Measurements from ENCODE around the gene ZBP1. TPM values are rescaled to one million over a fixed set of nuclear protein-coding genes. Genes with fewer than 3 reads are reported as not detected.

ZBP1 gene
- total RNA-seq, 1 donor from 2014 or later = not detected

DNA sequence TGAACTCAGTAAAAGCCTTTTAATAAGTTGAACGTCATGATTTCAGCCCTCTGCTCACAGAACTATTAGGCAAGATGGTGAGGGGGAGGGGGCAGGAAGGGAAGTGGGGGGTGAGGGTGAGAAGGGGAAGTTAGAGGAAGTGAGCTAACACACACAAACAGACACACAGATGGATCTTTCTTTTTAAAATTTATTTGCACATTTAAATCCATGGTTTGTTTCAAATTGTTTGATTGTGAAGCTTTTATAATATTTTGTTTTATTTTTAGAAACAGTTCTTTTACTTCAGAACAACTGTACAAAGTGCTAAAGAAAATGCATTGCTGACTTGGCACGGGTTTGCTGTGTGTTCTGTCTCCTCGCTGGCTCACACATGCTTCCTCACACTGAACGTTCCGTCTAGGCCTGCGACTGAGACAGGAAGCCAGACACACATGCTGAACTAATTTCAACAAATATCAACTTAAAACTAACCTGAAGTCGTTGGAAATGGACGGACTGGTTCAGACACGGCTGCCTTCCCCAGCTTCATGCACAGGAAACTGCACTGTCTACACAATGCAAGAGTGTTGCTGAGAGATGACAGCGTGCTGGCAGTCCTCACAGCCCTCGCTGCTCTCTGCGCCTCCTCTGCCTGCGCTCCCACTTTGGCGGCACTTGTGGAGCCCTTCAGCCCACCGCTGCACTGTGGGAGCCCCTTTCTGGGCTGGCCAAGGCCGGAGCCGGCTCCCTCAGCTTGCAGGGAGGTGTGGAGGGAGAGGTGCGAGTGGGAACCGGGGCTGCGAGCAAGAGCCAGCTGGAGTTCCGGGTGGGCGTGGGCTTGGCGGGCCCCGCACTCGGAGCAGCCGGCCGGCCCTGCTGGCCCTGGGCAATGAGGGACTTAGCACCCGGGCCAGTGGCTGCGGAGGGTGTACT, 8.1 kb upstream of the ZBP1 start:
- H3K27me3 Mint-ChIP-seq = peaks cover 5% of the 10 kb centered on the region
- no peak for DNase-seq (ENCODE audit: extremely low spot score, unreplicated experiment)
- H3K27ac Mint-ChIP-seq = no peak overlapping the region
- H3K9me3 Mint-ChIP-seq = peaks cover 6% of the 10 kb centered on the region
- TF ChIP-seq, protein P1, sequence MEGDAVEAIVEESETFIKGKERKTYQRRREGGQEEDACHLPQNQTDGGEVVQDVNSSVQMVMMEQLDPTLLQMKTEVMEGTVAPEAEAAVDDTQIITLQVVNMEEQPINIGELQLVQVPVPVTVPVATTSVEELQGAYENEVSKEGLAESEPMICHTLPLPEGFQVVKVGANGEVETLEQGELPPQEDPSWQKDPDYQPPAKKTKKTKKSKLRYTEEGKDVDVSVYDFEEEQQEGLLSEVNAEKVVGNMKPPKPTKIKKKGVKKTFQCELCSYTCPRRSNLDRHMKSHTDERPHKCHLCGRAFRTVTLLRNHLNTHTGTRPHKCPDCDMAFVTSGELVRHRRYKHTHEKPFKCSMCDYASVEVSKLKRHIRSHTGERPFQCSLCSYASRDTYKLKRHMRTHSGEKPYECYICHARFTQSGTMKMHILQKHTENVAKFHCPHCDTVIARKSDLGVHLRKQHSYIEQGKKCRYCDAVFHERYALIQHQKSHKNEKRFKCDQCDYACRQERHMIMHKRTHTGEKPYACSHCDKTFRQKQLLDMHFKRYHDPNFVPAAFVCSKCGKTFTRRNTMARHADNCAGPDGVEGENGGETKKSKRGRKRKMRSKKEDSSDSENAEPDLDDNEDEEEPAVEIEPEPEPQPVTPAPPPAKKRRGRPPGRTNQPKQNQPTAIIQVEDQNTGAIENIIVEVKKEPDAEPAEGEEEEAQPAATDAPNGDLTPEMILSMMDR (conservative IDR thresholded peaks at IDR 0.05) = no peak
- no peak overlapping the region for H3K4me3 Mint-ChIP-seq
- peaks cover 8% of the 10 kb centered on the region for H3K4me1 Mint-ChIP-seq (ENCODE audit: unreplicated experiment)
- no peaks in the 10 kb centered on the region for H3K36me3 Mint-ChIP-seq

DNA sequence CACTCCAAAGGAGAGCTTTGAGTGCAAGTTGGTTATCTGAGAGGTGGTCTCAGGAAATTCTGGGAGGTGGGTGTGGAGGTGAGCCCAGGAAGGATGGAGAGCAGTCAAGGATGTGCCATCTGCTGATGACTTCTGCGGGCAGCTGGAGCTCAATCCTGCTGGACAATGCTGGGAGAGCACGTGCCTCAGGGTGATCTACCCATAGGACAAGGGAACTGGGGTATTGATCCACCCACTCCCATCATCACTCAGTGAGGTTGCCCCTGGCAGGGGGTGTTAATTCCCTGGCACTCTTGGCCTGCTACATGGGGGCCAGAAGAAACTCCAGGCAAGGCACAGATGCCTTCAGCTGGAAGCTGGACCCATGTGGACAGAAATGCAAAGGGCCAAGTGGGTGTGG, 7.1 kb upstream of the ZBP1 start:
- TF ChIP-seq, protein P1 (conservative IDR thresholded peaks at IDR 0.05) = no peak
- H3K4me3 Mint-ChIP-seq = no peak overlapping the region
- no peak overlapping the region for H3K27ac Mint-ChIP-seq
- peaks cover 5% of the 10 kb centered on the region for H3K27me3 Mint-ChIP-seq
- DNase-seq (ENCODE audit: extremely low spot score, unreplicated experiment) = no peak
- H3K36me3 Mint-ChIP-seq = no peaks in the 10 kb centered on the region
- H3K4me1 Mint-ChIP-seq (ENCODE audit: unreplicated experiment) = peaks cover 13% of the 10 kb centered on the region
- H3K9me3 Mint-ChIP-seq = peaks cover 6% of the 10 kb centered on the region

DNA sequence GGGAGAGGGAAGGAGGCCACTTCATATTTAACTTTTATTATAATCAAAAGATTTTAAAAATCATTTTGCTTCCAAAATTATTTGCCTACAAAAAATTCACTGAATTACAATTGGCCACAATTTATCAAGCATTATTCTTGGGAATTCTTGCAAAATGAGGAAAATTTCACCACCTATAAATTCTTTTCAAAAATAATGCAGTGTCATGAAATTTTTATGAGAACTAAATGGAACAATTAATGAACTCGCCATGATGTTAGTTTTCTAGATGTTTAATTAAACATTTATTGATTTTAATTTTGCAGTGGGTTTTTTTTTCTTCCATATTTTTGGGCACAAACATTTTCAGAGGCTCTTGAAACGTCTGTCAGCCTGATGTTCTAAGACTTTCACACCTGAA, 5.8 kb upstream of the ZBP1 start:
- Mint-ChIP-seq H3K27ac (no peak overlapping the region), H3K27me3 (peaks cover 5% of the 10 kb centered on the region), H3K4me1 (ENCODE audit: unreplicated experiment) (peaks cover 17% of the 10 kb centered on the region), H3K9me3 (peaks cover 6% of the 10 kb centered on the region), H3K36me3 (no peaks in the 10 kb centered on the region), H3K4me3 (no peak overlapping the region)
- DNase-seq (ENCODE audit: extremely low spot score, unreplicated experiment) = no peak
- TF ChIP-seq, protein P1 (conservative IDR thresholded peaks at IDR 0.05) = no peak

DNA sequence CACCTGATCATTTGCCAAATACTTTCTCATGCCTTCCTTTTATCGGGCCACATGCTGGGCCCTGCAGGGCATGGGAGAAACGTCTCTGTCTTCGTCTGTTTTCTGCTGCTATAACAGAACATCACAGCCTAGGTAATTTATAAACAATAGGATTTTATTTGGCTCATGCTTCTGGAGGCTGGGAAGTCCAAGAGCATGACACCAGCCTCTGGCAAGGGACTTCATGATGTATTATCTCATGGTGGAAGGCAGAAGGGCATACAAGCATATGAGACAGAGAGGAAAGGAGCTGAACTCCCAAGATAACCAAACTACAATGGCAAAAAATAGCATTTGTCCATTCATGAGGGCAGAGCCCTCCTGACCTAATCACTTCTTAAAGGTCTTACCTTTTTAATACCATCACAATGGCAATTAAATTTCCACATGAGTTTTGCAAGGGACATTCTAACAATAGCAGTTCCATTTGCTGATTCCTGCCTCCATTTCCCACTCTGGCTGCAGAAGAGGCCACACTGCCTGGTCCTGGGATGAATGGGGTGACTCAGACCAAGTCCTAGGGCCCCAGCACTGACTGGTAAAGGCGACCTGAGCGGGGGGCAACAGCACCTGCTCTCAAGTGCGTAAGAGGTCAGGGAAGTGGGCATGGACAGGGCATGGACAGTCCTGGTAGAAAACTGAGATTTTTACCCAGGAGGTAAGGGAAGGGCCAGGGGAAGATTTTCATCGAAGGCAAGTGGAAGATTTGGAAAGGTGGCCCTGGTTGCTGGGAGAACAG, 5.1 kb upstream of the ZBP1 start:
- TF ChIP-seq, protein P1 (conservative IDR thresholded peaks at IDR 0.05) = no peak
- H3K4me3 Mint-ChIP-seq = no peak overlapping the region
- H3K27me3 Mint-ChIP-seq = peaks cover 5% of the 10 kb centered on the region
- H3K36me3 Mint-ChIP-seq = no peaks in the 10 kb centered on the region
- DNase-seq (ENCODE audit: extremely low spot score, unreplicated experiment) = no peak
- H3K27ac Mint-ChIP-seq = no peak overlapping the region
- H3K9me3 Mint-ChIP-seq = peaks cover 6% of the 10 kb centered on the region
- H3K4me1 Mint-ChIP-seq (ENCODE audit: unreplicated experiment) = peaks cover 17% of the 10 kb centered on the region

DNA sequence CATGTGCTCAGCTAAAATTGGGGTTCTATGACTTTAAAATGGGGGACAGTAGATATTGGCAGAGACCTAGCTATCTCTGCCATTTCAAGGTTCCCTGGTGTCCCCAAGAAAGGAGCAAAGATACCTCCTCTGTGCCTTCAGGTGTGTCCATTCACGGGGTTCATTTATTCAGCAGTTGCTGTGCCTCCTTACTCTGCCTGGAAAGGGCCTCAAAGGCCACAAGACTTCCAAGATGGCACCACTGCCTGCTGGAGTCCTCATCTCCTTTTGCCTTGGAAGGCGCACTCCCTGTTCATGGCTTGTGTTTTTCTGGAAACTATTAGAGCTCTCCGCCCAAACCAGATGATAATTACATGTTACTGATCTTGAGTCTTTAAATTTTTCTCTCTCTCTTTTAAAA, 3.9 kb upstream of the ZBP1 start:
- DNase-seq (ENCODE audit: extremely low spot score, unreplicated experiment) = no peak
- no peak overlapping the region for H3K27ac Mint-ChIP-seq
- peaks cover 6% of the 10 kb centered on the region for H3K9me3 Mint-ChIP-seq
- H3K27me3 Mint-ChIP-seq = peaks cover 5% of the 10 kb centered on the region
- H3K4me3 Mint-ChIP-seq = no peak overlapping the region
- TF ChIP-seq, protein P1 (conservative IDR thresholded peaks at IDR 0.05) = no peak
- H3K36me3 Mint-ChIP-seq = no peaks in the 10 kb centered on the region
- H3K4me1 Mint-ChIP-seq (ENCODE audit: unreplicated experiment) = peaks cover 17% of the 10 kb centered on the region

Measured in type B pancreatic cell (in vitro differentiated cells).